ENCODE data around the gene PRKCI.
"Not testable (repeated sequence)": the region's sequence is repeated elsewhere in the genome, so short reads cannot be mapped to it uniquely, and the experiment has no call there.

The PRKCI gene

DNA sequence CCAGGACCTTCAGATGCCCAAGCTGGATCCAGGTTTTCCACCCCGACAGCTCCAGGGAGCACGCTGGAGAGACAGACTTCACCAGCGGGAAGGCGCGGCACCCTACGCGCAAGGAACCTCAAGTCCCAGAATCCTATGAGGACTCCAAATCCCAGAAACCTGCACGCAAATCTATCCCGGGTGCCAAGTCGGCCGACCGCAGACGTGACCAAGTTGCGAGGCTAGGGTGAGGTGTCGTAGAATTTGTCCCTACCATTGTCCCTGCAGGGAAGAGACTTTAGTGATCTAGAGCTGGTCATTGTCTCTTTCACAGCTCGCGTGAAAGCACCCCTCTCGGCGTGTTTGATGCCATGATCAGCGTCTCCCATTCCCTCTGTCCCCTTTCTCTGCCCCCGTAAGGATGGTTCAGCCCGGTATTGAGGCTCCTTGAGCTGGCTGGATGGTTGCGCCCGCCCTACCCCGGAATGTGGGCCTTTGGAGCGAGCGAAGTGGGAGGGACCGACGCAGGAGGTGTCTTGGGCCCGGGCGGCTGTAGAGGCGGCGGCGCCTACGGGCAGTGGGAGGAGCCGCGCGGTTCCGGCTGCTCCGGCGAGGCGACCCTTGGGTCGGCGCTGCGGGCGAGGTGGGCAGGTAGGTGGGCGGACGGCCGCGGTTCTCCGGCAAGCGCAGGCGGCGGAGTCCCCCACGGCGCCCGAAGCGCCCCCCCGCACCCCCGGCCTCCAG, at the start of gene PRKCI:
TSS of gene PRKCI (plus strand) at position 501 of the 723 bp plus-strand sequence. CDS start 246 bp downstream, outside the sequence.
- DNase-seq, result peak; percentile 98

DNA sequence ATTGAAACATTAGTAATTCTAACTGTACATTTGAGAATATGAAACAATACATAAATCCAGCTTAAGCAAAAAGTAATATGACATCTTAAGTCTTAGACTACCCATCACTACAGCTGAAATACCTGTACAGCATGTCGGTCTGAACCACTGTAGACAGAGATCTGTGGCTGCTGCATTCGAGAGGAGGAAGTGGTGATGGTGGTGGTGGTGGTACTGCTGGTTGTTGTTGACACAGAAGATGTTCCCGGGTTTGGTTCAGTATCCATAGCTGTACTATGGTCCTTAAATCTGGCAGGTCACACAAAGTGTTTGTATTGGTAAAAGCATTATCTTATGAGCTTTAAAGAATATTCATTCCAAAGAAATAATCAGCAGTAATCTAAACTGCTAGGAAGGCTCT, 43.6 kb upstream of the PRKCI start:
- no peak for DNase-seq

GRCh38 chr3:170179432-170179831, 42.8 kb upstream of the PRKCI start:
- DNase-seq, result no peak

DNA sequence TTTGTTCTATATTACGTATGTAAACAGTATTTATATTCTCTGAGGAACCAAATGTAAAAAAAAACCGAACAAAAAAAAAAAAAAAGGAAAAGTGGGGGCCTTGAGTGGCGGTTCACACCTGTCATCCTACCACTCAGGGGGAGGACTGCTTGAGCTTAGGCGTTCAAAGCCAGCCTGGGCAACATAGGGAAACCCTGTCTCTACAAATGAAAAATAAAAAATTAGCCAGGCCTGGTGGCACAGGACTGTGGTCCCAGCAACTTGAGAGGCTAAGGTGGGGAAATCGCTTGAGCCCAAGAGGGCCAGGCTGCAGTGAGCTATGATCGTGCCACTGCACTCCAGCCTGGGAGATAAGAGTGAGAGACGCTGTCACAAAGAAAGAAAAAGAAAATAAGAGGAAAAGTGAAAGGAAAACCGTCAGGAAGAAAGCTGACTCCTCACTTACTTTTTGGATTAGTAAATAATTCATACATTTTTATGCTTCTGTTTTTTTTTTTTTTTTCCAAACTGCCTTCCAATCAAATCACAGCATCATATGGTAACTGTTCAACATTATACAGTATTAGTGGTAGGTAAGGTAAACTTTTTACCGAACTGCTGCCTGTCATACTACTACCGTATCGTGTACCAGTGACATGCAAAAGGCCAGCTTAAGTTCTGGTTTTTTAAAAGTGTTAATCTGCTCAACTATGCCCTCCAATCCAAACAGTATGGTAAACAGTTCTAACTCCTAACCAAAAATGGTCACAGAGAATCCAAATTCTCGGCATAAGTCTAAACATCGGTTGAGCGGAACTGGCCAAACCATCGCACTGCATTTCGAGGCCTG, 41.9 kb upstream of the PRKCI start:
- peak; percentile 26 for DNase-seq

DNA sequence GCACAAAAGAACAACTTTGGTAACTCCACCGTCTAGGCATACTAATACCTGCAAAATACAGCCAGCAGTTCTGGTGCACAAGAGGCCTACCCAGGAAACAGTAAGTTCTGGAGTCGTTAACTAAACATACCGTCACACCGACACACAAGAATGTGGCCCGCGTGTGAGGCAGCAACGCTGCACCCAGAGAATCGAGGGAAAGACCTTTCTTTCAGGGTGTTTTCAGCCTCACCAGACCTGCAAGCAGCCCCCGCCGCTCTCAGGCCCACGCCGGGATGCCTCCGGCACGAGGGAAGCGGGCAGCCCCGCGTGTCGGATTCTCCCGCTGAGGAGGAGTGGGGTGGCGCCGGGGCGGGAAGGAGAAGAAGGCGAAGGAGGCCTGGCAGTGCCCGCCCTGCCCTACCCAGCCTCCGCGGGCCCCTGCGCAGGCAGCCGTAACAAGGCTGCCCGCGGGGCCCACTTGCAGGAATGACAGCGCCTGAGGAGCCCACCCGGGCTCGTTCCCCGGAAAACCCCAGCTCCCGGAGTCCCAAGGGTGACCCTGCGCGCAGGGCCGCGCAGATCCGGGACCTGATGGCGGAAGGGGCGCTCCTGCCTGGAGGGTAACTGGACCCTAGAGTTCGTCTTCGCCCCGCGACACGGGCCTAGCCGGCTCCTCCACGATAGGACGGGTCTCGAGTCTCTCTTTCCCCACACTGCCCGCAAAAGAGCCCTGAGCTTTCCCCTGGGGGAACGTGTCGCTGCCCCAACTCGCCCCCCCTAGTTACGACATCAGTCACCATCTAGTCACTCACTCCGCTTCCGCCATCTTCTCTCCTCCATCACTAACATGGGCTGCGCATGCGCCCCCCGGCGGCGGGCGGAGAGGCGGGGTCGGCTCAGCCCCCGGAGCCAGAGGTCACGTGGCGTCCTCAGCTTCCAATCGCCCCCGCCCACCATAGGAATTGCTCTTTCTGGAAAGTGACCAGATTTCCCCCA, 41.0 kb upstream of the PRKCI start, which contains the start of gene PHC3:
TSS of gene PHC3 (minus strand) at position 826 of the 978 bp plus-strand sequence. CDS start at position 808, 18 bp downstream.
- DNase-seq, result peak; percentile 89

DNA sequence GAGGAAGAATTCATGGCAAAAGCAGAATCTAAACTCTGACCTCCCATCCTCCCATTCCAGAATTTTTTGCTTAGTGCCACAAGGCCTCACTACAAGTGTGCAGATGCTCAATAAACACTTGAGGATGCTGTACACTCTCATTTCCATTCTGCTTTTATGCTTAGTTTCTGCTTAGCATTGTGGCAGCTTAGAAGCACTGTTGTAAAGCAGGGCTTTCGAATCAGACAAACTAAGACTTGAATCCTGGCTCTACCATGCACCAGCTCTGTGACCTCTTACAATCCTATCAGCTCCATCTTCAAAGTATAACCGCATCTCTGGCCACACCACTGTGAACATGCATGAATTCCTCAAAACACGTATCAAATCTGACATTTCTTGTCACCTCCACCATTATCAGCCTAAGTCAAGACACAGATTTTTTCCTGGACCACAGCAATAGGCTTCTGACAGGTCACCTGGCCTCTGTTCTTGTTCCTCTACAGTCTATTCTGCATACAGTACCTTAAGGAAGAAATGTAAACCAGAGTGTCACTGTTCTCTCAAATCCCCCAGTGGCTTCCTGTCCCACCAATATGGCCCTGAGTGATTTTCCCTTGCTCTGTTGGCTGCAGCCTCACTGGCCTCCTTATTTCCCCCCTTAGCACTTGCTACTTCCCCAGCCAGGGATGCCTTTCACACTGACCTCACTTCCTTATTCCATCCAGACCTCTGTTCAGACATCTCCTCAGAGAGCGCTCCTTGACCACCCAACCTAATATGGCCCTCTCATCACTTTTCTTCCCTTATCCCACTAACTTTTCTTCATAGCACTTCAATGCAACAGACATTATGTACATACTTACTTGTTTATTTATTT, 32.6 kb upstream of the PRKCI start:
- no peak for DNase-seq

GRCh38 chr3:170195759-170196158, 26.5 kb upstream of the PRKCI start:
- not testable (repeated sequence) for DNase-seq

DNA sequence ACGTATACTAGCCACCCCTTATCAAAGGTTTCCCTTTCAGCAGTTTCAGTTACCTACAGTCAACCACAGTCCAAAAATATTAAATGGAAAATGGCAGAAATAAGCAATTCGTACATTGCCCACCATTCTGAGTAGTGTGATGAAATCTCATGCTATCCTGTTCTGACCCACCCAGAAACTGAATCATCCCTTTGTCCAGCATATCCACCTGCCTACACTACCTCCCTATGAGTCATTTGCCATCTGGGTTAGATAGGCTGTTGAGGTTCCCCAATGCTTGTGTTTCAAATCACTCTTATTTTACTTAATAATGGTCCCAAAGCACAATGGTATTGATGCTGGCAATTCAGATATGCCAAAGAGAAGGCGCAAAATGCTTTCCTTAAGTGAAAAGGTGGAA, 25.4 kb upstream of the PRKCI start:
- DNase-seq, result no peak

GRCh38 chr3:170200987-170201386, 21.2 kb upstream of the PRKCI start:
- DNase-seq, result no peak

- no peak for DNase-seq
These were observed 20.7 kb upstream of the PRKCI start for GRCh38 chr3:170201527-170201926.

- no peak for DNase-seq
These were observed 18.8 kb upstream of the PRKCI start for GRCh38 chr3:170203457-170203856.

GRCh38 chr3:170204023-170204472, 18.2 kb upstream of the PRKCI start:
- DNase-seq, result no peak

DNA sequence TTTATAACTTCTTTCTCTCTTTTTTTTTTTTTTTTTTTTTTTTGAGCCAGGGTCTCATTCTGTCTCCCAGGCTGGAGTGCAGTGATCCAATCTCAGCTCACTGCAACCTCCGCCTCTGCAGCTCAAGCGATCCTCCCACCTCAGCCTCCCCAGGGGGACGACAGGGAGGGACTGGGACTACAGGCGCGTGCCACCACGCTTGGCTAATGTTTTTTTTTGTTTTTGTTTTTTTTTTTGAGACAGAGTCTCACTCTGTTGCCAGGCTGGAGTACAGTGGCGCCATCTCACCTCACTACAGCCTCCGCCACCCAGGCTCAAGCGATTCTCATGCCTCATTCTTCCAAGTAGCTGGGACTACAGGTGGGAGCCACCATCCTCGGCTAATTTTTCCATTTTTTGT, 17.7 kb upstream of the PRKCI start:
- no peak for DNase-seq

- no peak for DNase-seq
These were observed 16.9 kb upstream of the PRKCI start for GRCh38 chr3:170205302-170205701.

GRCh38 chr3:170206164-170206762, 16.0 kb upstream of the PRKCI start:
- not testable (repeated sequence) for DNase-seq

- DNase-seq, result no peak
These were observed 14.5 kb upstream of the PRKCI start for GRCh38 chr3:170207717-170208116.

DNA sequence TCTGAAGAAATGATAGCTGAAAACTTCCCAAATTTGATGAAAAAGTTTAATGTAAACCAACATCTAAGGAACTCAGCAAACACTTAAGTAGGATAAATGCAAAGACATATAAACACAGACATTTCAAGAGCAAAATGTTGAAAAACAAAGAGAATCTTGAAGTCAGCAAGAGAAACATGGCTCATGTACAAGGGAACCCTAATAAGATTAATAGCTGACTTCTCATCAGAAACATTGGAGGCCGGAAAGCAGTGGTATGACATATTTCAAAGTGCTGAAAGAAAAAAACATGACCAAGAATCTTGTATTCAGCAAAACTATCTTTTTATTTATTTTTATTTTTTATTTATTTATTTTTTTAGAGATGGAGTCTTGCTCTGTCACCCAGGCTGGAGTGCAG, 10.6 kb upstream of the PRKCI start:
- no peak for DNase-seq

- DNase-seq, result no peak
These were observed 2.4 kb upstream of the PRKCI start for GRCh38 chr3:170219850-170220249.

DNA sequence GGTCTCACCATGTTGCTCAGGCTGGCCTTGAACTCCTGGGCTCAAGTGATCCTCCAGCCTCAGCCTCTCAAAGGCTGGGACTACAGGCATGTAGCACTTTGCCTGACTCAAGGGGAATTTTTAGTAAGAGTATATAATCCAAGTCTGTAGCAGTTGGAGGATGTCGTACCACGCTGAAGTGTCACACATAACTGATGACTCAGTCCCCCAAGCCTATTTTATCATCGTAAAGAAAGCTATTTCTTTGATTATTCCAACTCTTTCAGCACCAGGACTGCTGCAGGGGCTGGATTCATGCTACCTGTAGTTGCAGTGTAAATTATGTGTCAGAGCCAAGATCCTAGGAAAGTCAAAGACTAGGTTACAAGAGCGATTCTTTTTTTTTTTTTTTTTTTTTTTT, 1.4 kb upstream of the PRKCI start:
- peak; percentile 29 for DNase-seq

DNA sequence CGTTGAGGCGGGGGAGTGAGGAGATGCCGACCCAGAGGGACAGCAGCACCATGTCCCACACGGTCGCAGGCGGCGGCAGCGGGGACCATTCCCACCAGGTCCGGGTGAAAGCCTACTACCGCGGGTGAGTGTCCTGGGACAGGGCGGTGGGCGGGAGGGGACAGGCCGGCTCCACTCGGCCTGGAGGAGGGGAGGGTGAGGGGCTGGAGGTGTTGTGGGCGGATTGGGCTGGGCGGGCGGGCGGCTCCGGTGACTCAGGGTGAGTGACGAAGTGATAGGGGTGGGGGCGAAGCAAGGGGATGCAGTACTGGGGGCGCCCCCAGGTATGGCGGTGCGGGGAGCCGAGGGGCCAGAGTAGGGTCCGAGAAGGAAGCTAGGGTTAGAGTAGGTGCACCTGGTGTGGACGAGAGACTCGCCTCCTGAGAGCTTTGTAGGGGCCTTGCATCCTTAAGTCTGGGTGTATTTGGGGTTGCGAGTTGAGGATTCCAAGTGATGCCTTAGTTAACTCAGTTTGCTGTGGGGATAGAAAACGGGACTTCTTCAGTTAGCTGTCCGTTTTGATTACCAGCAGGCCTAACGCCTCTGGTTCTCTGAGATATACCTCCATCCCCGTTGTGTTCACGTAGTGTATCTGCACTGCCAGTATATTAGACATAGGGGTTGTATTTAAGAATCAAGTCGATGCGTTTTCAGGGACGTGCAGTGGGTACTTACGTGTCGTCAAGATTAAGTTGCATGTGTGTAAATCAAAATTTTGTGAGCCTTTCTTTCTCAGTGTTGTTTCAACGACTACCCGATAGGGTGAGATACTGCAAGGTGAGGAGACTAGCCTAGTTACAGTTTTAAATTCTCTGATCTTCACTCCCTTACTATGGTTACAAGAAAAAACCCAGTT, 670 bp downstream of the PRKCI start:
- DNase-seq, result peak; percentile 34
